Kidney epithelial cell (primary cell): ENCODE measurements around the gene HOXD3. TPM values are rescaled to one million over a fixed set of nuclear protein-coding genes. Genes with fewer than 3 reads are reported as not detected.
A peak's percentile ranks its signal among the peaks of the same experiment; 100 is the strongest.

Experiments
- DNase-seq: peaks from one replicate; pipeline ENCODE4 v3.0.0-alpha.2; 2010; ENCODE audit warnings: low read depth
- H3K27me3 ChIP-seq: 2 replicates; pipeline ENCODE4 v1.6.0; 2011; ENCODE audit warnings: low read length; ENCODE audit not compliant: control insufficient read depth, insufficient read depth
- H3K36me3 ChIP-seq: 2 replicates; pipeline ENCODE4 v1.5.1; 2011; ENCODE audit warnings: low read length; ENCODE audit not compliant: control insufficient read depth, insufficient read depth
- H3K4me3 ChIP-seq: 2 replicates; pipeline ENCODE4 v1.5.1; 2011; ENCODE audit warnings: low read depth, mild to moderate bottlenecking, control low read depth, low read length
- total RNA-seq: library from RNA; depleted of rRNA; stranded (reverse); fragments of >200 nt; gene quantifications from 2 replicates; pipeline ENCODE4 v1.2.3, GENCODE V29; 2015
- TF ChIP-seq, protein P1 (sequence below): IDR thresholded peaks from 2 replicates; pipeline ENCODE4 v1.5.1; 2011; ENCODE audit warnings: mild to moderate bottlenecking, moderate library complexity, low read length, control low read depth, inconsistent platforms; ENCODE audit not compliant: insufficient read depth, poor library complexity, severe bottlenecking

Gene HOXD3
- total RNA-seq, 1 donor from 2014 or later: 5.4 TPM

DNA sequence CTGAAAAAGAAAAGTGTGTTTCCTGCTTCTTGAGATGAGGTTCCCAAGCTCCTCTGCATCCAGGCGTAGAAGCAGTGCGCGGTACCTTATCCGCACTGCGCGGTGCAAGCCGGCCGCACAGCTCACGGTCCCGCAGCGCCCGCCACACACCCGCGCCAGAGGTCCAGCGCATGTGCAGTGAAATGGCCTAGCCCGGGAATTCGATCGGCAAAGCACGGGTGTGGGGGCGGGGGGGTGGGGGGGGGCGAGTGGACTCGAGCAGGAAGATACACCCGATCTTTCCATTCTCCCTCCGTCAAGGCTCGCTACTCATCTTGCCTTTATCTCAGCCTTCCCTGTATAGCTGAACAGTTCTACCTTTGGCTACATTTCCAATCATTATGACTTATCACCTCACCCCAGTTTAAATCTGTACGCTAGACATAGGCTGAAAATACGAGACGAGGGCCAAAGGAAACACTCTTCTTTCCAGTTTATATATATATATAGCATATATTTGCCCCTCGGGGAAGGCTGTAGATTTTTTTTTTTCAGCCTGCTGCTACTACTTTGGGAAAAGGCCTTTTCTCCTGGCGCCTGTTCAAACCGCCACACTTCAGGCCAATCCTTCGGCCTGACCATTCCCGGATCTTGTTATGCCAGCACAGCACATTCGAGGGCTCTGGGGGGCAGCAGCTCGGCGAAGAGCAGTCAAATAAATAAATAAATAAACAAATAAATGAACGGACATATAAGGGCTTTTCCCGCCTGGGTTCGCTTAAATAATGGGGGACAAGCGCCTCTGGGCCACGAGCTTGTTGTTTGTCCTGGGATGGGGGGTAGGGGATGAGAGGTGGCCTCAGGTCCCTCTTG, 17.2 kb upstream of the HOXD3 start:
- no peak for DNase-seq
- no peaks in the 10 kb centered on the region for H3K27me3 ChIP-seq
- TF ChIP-seq, protein P1, sequence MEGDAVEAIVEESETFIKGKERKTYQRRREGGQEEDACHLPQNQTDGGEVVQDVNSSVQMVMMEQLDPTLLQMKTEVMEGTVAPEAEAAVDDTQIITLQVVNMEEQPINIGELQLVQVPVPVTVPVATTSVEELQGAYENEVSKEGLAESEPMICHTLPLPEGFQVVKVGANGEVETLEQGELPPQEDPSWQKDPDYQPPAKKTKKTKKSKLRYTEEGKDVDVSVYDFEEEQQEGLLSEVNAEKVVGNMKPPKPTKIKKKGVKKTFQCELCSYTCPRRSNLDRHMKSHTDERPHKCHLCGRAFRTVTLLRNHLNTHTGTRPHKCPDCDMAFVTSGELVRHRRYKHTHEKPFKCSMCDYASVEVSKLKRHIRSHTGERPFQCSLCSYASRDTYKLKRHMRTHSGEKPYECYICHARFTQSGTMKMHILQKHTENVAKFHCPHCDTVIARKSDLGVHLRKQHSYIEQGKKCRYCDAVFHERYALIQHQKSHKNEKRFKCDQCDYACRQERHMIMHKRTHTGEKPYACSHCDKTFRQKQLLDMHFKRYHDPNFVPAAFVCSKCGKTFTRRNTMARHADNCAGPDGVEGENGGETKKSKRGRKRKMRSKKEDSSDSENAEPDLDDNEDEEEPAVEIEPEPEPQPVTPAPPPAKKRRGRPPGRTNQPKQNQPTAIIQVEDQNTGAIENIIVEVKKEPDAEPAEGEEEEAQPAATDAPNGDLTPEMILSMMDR: no peak
- H3K36me3 ChIP-seq: no peaks in the 10 kb centered on the region
- peak overlapping the region; percentile 92 for H3K4me3 ChIP-seq

GRCh38 chr2:176140513-176141317, 16.4 kb upstream of the HOXD3 start:
- TF ChIP-seq, protein P1: peak; percentile 89
- no peak for DNase-seq

DNA sequence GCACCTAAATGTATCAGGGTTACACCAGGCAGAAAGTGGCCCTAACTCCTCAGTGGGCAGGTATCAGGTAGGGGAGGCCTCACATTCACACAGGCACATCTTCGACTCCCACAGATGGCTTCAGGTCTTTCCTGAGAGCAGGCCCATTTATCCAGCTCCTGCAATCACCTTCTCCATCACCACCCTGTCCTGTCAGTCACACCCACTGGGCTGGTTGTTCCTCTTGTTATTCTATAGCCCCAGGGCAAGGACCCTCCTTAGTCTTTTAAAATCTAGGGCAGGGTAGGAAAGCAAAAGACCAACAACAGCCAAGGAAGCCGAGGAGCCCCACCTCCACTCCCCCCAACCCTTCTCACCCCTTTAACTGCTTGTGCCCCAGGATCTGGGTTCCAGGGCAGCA, 14.8 kb upstream of the HOXD3 start:
- Histone ChIP-seq H3K27me3 (no peaks in the 10 kb centered on the region), H3K36me3 (no peaks in the 10 kb centered on the region), H3K4me3 (no peak overlapping the region)
- TF ChIP-seq, protein P1: no peak
- DNase-seq: no peak

More at GRCh38 chr2:176140513-176141317, 16.4 kb upstream of the HOXD3 start:
- no peaks in the 10 kb centered on the region for H3K36me3 ChIP-seq
- peak overlapping the region; percentile 92 for H3K4me3 ChIP-seq
- no peaks in the 10 kb centered on the region for H3K27me3 ChIP-seq

GRCh38 chr2:176145085-176145969, 11.8 kb upstream of the HOXD3 start:
- Histone ChIP-seq H3K27me3 (no peaks in the 10 kb centered on the region), H3K36me3 (peaks cover 1% of the 10 kb centered on the region), H3K4me3 (no peak overlapping the region)
- TF ChIP-seq, protein P1: no peak
- DNase-seq: no peak

DNA sequence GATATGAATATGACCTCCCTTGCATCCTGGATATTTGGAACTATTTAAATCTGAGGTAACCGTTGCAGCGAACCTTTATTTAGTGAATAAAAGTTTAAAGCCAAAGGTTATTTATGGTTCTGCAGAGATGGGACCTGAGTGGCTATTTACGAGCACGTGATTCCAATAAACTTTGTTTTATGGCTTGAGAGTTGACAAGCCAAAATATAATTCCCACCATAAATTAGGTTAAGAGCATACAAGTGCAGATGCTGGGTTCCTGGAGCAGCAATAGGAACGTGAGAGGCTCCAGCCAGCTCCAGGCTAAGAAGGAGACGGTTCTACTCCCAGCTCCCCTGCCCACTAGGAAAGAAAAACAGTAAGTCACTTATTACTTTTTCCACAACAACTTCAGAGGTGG, 11.0 kb upstream of the HOXD3 start:
- no peak for DNase-seq
- Histone ChIP-seq H3K27me3 (no peaks in the 10 kb centered on the region), H3K36me3 (peaks cover 1% of the 10 kb centered on the region), H3K4me3 (peak overlapping the region; percentile 9)
- TF ChIP-seq, protein P1: no peak
